ENCODE measurements around the gene STX18.

Gene STX18

DNA sequence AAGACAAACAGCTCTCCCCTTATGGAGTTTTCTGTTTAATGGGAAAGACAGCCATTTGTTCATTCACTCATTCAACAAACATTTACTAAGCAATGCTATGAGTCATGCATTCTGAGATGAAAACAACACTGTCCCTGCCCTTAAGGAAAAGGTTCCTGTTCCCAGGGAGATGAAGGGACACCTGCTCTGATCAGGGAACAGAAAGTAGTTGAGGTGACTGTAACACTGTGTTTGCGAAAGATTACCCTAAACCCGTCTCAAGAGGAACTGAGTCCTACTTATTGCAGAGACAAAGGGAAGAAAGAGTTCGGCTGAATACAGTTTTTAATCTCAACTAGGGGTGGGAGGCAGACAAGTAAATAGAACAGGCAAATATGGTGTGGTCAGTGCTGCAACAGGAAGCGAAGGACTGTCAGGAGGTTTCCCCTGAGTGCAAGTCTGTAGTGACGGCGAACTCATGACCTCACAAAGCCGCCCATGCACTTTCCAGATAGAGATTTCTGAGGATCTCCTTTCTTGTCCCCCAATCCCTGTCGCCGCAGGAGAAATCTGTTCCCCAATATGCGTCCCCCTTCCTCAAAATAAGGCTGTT is 712 bp downstream of the STX18 start:
- peak overlapping the region; percentile 82 to 95 (median 91) for H3K4me3 ChIP-seq (ENCODE audit: control insufficient read depth in 1 of 7, extremely low read depth in 1 of 7, insufficient read depth in 4 of 7, low read depth in 2 of 7, low read length in 6 of 7)
- no peaks in the 10 kb centered on the region for H3K9me3 ChIP-seq (ENCODE audit: control extremely low read depth in 1 of 5, control insufficient read depth in 4 of 5, insufficient read depth in 2 of 5, low read depth in 1 of 5, low read length in 4 of 5)
- H3K4me1 ChIP-seq (ENCODE audit: control extremely low read depth in 1 of 4, control insufficient read depth in 4 of 4, insufficient read depth in 4 of 4, low read length in 3 of 4), result peaks cover 8 to 30% (median 19%) of the 10 kb centered on the region in 4 experiments
- peaks cover 0 to 5% (median 0%) of the 10 kb centered on the region in 4 experiments for H3K36me3 ChIP-seq (ENCODE audit: control insufficient read depth in 4 of 4, insufficient read depth in 4 of 4, low read length in 3 of 4)
- H3K27me3 ChIP-seq (replicated peaks in 2 of 5; ENCODE audit: control insufficient read depth in 4 of 5, insufficient read depth in 5 of 5, low read length in 4 of 5), result no peaks in the 10 kb centered on the region
- ChIA-PET CTCF (interaction anchor here (1.2 to 2.0 kb wide), 3 partner anchors 17 to 42 kb away, joined by 3 to 7 read pairs (median 3); no protein-coding TSS in a partner anchor), POLR2A (interaction anchor here (1.1 kb wide), 1 partner anchor 17 kb away, joined by 3 read pairs; no protein-coding TSS in a partner anchor)
- peak in 2 of 3 donors; percentile 40 to 51 for DNase-seq
- WGBS (ENCODE audit: insufficient coverage), result under 1% methylated on average over 9 of the region's 10 CpGs
- peak overlapping the region; percentile 84 to 90 for H3K27ac ChIP-seq (ENCODE audit: insufficient read depth in 1 of 2, low read depth in 1 of 2, low read length in 2 of 2, poor library complexity in 1 of 2, severe bottlenecking in 2 of 2)

DNA sequence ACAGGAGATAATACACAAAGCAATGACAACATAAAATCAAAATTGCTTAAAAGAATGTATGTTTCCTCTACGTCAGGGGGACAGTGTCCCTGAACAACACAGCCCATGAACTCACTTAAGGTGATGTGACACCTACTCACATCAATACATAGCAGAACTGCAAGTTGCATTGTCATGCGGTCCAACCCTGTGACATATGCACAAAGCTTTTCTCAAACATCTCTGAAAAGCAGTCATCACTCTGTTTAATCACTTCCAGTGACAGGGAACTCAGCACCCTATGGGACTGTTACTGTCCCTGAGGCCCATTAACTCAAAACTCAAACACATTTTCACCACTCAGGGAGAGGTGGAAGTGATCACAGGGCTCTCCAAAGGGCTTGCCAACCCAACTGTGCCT is 2.4 kb downstream of the STX18 start:
- no peaks in the 10 kb centered on the region for H3K36me3 ChIP-seq (ENCODE audit: control insufficient read depth in 4 of 4, insufficient read depth in 4 of 4, low read length in 3 of 4)
- H3K4me3 ChIP-seq (ENCODE audit: control insufficient read depth in 1 of 7, extremely low read depth in 1 of 7, insufficient read depth in 4 of 7, low read depth in 2 of 7, low read length in 6 of 7), result no peak overlapping the region
- 100% methylated on average over 2 of the region's 2 CpGs for WGBS (ENCODE audit: insufficient coverage)
- H3K4me1 ChIP-seq (ENCODE audit: control extremely low read depth in 1 of 4, control insufficient read depth in 4 of 4, insufficient read depth in 4 of 4, low read length in 3 of 4), result peaks cover 8 to 30% (median 19%) of the 10 kb centered on the region in 4 experiments
- POLR2A ChIA-PET, result no interaction called here
- no peaks in the 10 kb centered on the region for H3K9me3 ChIP-seq (ENCODE audit: control extremely low read depth in 1 of 5, control insufficient read depth in 4 of 5, insufficient read depth in 2 of 5, low read depth in 1 of 5, low read length in 4 of 5)
- H3K27me3 ChIP-seq (replicated peaks in 2 of 5; ENCODE audit: control insufficient read depth in 4 of 5, insufficient read depth in 5 of 5, low read length in 4 of 5), result no peaks in the 10 kb centered on the region
- CTCF ChIA-PET, result interaction anchor here (1.4 kb wide), 1 partner anchor 33 kb away, joined by 3 read pairs; no protein-coding TSS in a partner anchor
- H3K27ac ChIP-seq (ENCODE audit: insufficient read depth in 1 of 2, low read depth in 1 of 2, low read length in 2 of 2, poor library complexity in 1 of 2, severe bottlenecking in 2 of 2), result no peak overlapping the region
- peak in 1 of 3 donors; percentile 2 for DNase-seq

- Histone ChIP-seq H3K36me3 (ENCODE audit: control insufficient read depth in 4 of 4, insufficient read depth in 4 of 4, low read length in 3 of 4) (no peaks in the 10 kb centered on the region), H3K27me3 (replicated peaks in 2 of 5; ENCODE audit: control insufficient read depth in 4 of 5, insufficient read depth in 5 of 5, low read length in 4 of 5) (no peaks in the 10 kb centered on the region), H3K27ac (ENCODE audit: insufficient read depth in 1 of 2, low read depth in 1 of 2, low read length in 2 of 2, poor library complexity in 1 of 2, severe bottlenecking in 2 of 2) (no peak overlapping the region), H3K4me1 (ENCODE audit: control extremely low read depth in 1 of 4, control insufficient read depth in 4 of 4, insufficient read depth in 4 of 4, low read length in 3 of 4) (peaks cover 0 to 10% (median 2%) of the 10 kb centered on the region in 4 experiments), H3K9me3 (ENCODE audit: control extremely low read depth in 1 of 5, control insufficient read depth in 4 of 5, insufficient read depth in 2 of 5, low read depth in 1 of 5, low read length in 4 of 5) (no peaks in the 10 kb centered on the region), H3K4me3 (ENCODE audit: control insufficient read depth in 1 of 7, extremely low read depth in 1 of 7, insufficient read depth in 4 of 7, low read depth in 2 of 7, low read length in 6 of 7) (no peak overlapping the region)
- ChIA-PET POLR2A (no interaction called here), CTCF (interaction anchor here (0.6 to 1.6 kb wide), 2 partner anchors 16 to 53 kb away, joined by 3 read pairs; no protein-coding TSS in a partner anchor)
- no peak for DNase-seq
These were observed 6.3 kb downstream of the STX18 start for GRCh38 chr4:4535590-4535989.

- ChIA-PET CTCF (no interaction called here), POLR2A (no interaction called here)
- no peak for DNase-seq
- H3K27me3 ChIP-seq (replicated peaks in 2 of 5; ENCODE audit: control insufficient read depth in 4 of 5, insufficient read depth in 5 of 5, low read length in 4 of 5), result no peaks in the 10 kb centered on the region
- no peaks in the 10 kb centered on the region for H3K9me3 ChIP-seq (ENCODE audit: control extremely low read depth in 1 of 5, control insufficient read depth in 4 of 5, insufficient read depth in 2 of 5, low read depth in 1 of 5, low read length in 4 of 5)
- WGBS (ENCODE audit: insufficient coverage), result 95% methylated on average over 8 of the region's 9 CpGs
- no peak overlapping the region for H3K27ac ChIP-seq (ENCODE audit: insufficient read depth in 1 of 2, low read depth in 1 of 2, low read length in 2 of 2, poor library complexity in 1 of 2, severe bottlenecking in 2 of 2)
- peaks cover 0 to under 1% (median 0%) of the 10 kb centered on the region in 4 experiments for H3K4me1 ChIP-seq (ENCODE audit: control extremely low read depth in 1 of 4, control insufficient read depth in 4 of 4, insufficient read depth in 4 of 4, low read length in 3 of 4)
- H3K4me3 ChIP-seq (ENCODE audit: control insufficient read depth in 1 of 7, extremely low read depth in 1 of 7, insufficient read depth in 4 of 7, low read depth in 2 of 7, low read length in 6 of 7), result no peak overlapping the region
- no peaks in the 10 kb centered on the region for H3K36me3 ChIP-seq (ENCODE audit: control insufficient read depth in 4 of 4, insufficient read depth in 4 of 4, low read length in 3 of 4)
These were observed 7.2 kb downstream of the STX18 start for GRCh38 chr4:4534515-4535145.

GRCh38 chr4:4533461-4534169 is 8.2 kb downstream of the STX18 start:
- no peak overlapping the region for H3K27ac ChIP-seq (ENCODE audit: insufficient read depth in 1 of 2, low read depth in 1 of 2, low read length in 2 of 2, poor library complexity in 1 of 2, severe bottlenecking in 2 of 2)
- no peaks in the 10 kb centered on the region for H3K27me3 ChIP-seq (replicated peaks in 2 of 5; ENCODE audit: control insufficient read depth in 4 of 5, insufficient read depth in 5 of 5, low read length in 4 of 5)
- POLR2A ChIA-PET, result no interaction called here
- H3K4me3 ChIP-seq (ENCODE audit: control insufficient read depth in 1 of 7, extremely low read depth in 1 of 7, insufficient read depth in 4 of 7, low read depth in 2 of 7, low read length in 6 of 7), result no peak overlapping the region
- H3K4me1 ChIP-seq (ENCODE audit: control extremely low read depth in 1 of 4, control insufficient read depth in 4 of 4, insufficient read depth in 4 of 4, low read length in 3 of 4), result no peaks in the 10 kb centered on the region
- DNase-seq, result no peak
- WGBS (ENCODE audit: insufficient coverage), result 100% methylated on average over 6 of the region's 8 CpGs
- CTCF ChIA-PET, result no interaction called here
- H3K9me3 ChIP-seq (ENCODE audit: control extremely low read depth in 1 of 5, control insufficient read depth in 4 of 5, insufficient read depth in 2 of 5, low read depth in 1 of 5, low read length in 4 of 5), result no peaks in the 10 kb centered on the region
- H3K36me3 ChIP-seq (ENCODE audit: control insufficient read depth in 4 of 4, insufficient read depth in 4 of 4, low read length in 3 of 4), result no peaks in the 10 kb centered on the region

DNA sequence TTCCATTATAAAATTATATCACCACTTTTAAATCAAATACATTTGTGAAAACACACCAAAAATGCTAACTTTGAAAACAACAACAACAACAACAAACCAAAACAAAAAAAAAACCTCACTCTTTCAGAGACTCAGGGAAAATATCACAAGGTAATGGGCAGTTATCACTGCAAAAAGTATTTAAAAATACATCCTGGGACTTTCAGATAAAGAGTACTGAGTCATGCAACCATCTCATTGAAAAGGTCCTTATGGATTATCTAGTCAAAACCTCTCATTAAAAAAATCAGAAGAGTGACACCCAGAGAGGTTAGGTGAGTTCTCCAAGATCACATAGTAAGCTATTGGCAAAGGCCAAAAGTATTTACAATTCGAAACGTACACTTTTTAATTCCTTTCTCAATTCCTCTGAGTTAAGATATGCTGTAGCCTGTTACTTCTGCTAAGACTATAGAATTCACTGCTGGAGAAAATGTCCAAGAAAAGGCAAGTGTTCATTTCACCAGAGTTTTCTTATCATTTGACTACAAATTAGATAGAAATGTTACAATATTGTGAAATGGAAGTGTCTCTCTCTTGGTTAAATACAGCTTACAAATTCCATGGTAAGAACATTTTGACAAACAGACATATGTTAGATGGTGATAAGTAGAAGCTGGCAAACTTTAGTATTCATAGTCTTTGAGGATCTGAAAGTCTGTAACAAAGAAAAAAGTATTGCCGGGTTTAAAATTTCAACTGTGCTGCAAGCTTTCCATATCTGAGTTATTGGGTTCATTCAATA is 9.3 kb downstream of the STX18 start:
- H3K27ac ChIP-seq (ENCODE audit: insufficient read depth in 1 of 2, low read depth in 1 of 2, low read length in 2 of 2, poor library complexity in 1 of 2, severe bottlenecking in 2 of 2), result no peak overlapping the region
- peak in 1 of 3 donors; percentile 19 for DNase-seq
- H3K4me3 ChIP-seq (ENCODE audit: control insufficient read depth in 1 of 7, extremely low read depth in 1 of 7, insufficient read depth in 4 of 7, low read depth in 2 of 7, low read length in 6 of 7), result no peak overlapping the region
- CTCF ChIA-PET, result interaction anchor here (1.2 to 1.3 kb wide), 2 partner anchors 10 to 12 kb away, joined by 4 read pairs; no protein-coding TSS in a partner anchor
- H3K36me3 ChIP-seq (ENCODE audit: control insufficient read depth in 4 of 4, insufficient read depth in 4 of 4, low read length in 3 of 4), result peaks cover 0 to 2% (median 1%) of the 10 kb centered on the region in 4 experiments
- 100% methylated on average over 2 of the region's 3 CpGs for WGBS (ENCODE audit: insufficient coverage)
- no peaks in the 10 kb centered on the region for H3K9me3 ChIP-seq (ENCODE audit: control extremely low read depth in 1 of 5, control insufficient read depth in 4 of 5, insufficient read depth in 2 of 5, low read depth in 1 of 5, low read length in 4 of 5)
- POLR2A ChIA-PET, result no interaction called here
- no peaks in the 10 kb centered on the region for H3K4me1 ChIP-seq (ENCODE audit: control extremely low read depth in 1 of 4, control insufficient read depth in 4 of 4, insufficient read depth in 4 of 4, low read length in 3 of 4)
- H3K27me3 ChIP-seq (replicated peaks in 2 of 5; ENCODE audit: control insufficient read depth in 4 of 5, insufficient read depth in 5 of 5, low read length in 4 of 5), result no peaks in the 10 kb centered on the region
